SK-N-MC (cell line): ENCODE results near the gene ATAD3C.
"Not testable (repeated sequence)": the region's sequence is repeated elsewhere in the genome, so short reads cannot be mapped to it uniquely, and the experiment has no call there.

Experiments used
- EZH2 ChIP-seq: fragments of 200-600 bp; sonication (generic); IDR thresholded peaks from one replicate; pipeline ENCODE4 v1.6.1; 2017; ENCODE audit warnings: antibody characterized with exemption
- FOXP2 ChIP-seq: optimal IDR thresholded peaks from 2 replicates; pipeline ENCODE3; 2011; ENCODE audit warnings: mild to moderate bottlenecking, moderate library complexity; ENCODE audit not compliant: insufficient read depth; ENCODE audit errors: extremely low read length, control extremely low read depth
- POLR2AphosphoS5 ChIP-seq: IDR thresholded peaks from 2 replicates; pipeline ENCODE4 v1.6.1; 2012; ENCODE audit warnings: mild to moderate bottlenecking, low read depth, low read length, borderline replicate concordance

DNA sequence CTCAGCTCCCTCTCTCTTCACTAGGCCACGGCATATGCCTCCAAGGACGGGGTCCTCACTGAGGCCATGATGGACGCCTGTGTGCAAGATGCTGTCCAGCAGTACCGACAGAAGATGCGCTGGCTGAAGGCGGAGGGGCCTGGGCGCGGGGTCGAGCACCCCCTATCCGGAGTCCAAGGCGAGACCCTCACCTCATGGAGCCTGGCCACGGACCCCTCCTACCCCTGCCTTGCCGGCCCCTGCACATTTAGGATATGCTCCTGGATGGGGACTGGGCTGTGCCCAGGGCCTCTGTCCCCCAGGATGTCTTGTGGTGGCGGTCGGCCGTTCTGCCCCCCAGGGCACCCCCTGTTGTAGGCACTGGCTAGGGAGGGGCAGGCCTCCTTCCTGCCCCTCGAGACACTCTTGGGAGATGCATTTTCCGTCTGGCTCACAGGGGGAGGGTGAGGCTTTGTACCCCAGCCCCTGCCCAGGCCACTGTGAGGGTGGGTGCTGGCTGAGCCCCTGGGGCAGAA lies 46.0 kb downstream of the ATAD3C start:
- not testable (repeated sequence) for TF ChIP-seq POLR2AphosphoS5, EZH2, FOXP2
